Mesendoderm (in vitro differentiated cells): ENCODE results near the gene ALPK1.

Experiments
- DNase-seq: peaks from one replicate; pipeline ENCODE4 v3.0.0; 2013
- H2AK5ac ChIP-seq: 2 replicates; pipeline ENCODE4 v1.6.1; 2013; ENCODE audit warnings: low read length, inconsistent platforms
- H2BK120ac ChIP-seq: 2 replicates; pipeline ENCODE4 v1.6.1; 2013; ENCODE audit warnings: low read depth, mild to moderate bottlenecking, low read length, moderate library complexity, mixed read lengths
- H2BK15ac ChIP-seq: replicated peaks from 2 replicates; pipeline ENCODE4 v1.6.1; 2013; ENCODE audit warnings: low read depth, mild to moderate bottlenecking, moderate library complexity
- H2BK5ac ChIP-seq: 2 replicates; pipeline ENCODE4 v1.6.1; 2013; ENCODE audit warnings: low read length, inconsistent platforms
- H3K18ac ChIP-seq: 2 replicates; pipeline ENCODE4 v1.6.1; 2013; ENCODE audit warnings: mild to moderate bottlenecking, low read length, mixed read lengths
- H3K23ac ChIP-seq: one replicate; pipeline ENCODE4 v1.6.1; 2013; ENCODE audit warnings: low read length
- H3K27ac ChIP-seq: 2 replicates; pipeline ENCODE4 v1.5.1; 2013; ENCODE audit warnings: low read depth, mild to moderate bottlenecking, inconsistent platforms, low read length, moderate library complexity
- H3K27me3 ChIP-seq: 2 replicates; pipeline ENCODE4 v1.6.1; 2013; ENCODE audit warnings: low read length, control low read depth, mild to moderate bottlenecking, inconsistent platforms; ENCODE audit not compliant: insufficient read depth, poor library complexity
- H3K36me3 ChIP-seq: 2 replicates; pipeline ENCODE4 v1.6.1; 2013; ENCODE audit warnings: low read length, inconsistent platforms; ENCODE audit not compliant: control insufficient read depth, insufficient read depth
- H3K4ac ChIP-seq: one replicate; pipeline ENCODE4 v1.6.1; 2013; ENCODE audit warnings: low read depth, mild to moderate bottlenecking, low read length, moderate library complexity
- H3K4me1 ChIP-seq: 2 replicates; pipeline ENCODE4 v1.6.1; 2013; ENCODE audit warnings: low read depth, low read length, inconsistent platforms; ENCODE audit not compliant: control insufficient read depth
- H3K4me2 ChIP-seq: 2 replicates; pipeline ENCODE4 v1.6.1; 2013; ENCODE audit warnings: low read length
- H3K4me3 ChIP-seq: 2 replicates; pipeline ENCODE4 v1.5.1; 2013; ENCODE audit warnings: mild to moderate bottlenecking, low read length
- H3K56ac ChIP-seq: one replicate; pipeline ENCODE4 v1.6.1; 2013; ENCODE audit warnings: low read length
- H3K79me1 ChIP-seq: 2 replicates; pipeline ENCODE4 v1.6.1; 2013; ENCODE audit warnings: low read length, inconsistent platforms
- H3K79me2 ChIP-seq: 2 replicates; pipeline ENCODE4 v1.6.1; 2013; ENCODE audit warnings: mild to moderate bottlenecking, low read length; ENCODE audit not compliant: control insufficient read depth, insufficient read depth
- H3K9ac ChIP-seq: 2 replicates; pipeline ENCODE4 v1.6.1; 2013; ENCODE audit warnings: low read length, inconsistent platforms
- H4K5ac ChIP-seq: one replicate; pipeline ENCODE4 v1.6.1; 2013; ENCODE audit warnings: low read length
- H4K8ac ChIP-seq: one replicate; pipeline ENCODE4 v1.6.1; 2013; ENCODE audit warnings: low read depth, mild to moderate bottlenecking, control low read depth, low read length, moderate library complexity
- WGBS: extraction: QIAGEN DNeasy Blood & Tissue Kit; methylation state at CpG from one replicate; pipeline ENCODE4 v1.1.7; 2013; ENCODE audit warnings: low lambda C conversion rate, missing lambda C conversion rate; ENCODE audit not compliant: insufficient coverage; ENCODE audit errors: extremely low coverage; 5-methylcytosine and 5-hydroxymethylcytosine counted together

The ALPK1 gene

DNA sequence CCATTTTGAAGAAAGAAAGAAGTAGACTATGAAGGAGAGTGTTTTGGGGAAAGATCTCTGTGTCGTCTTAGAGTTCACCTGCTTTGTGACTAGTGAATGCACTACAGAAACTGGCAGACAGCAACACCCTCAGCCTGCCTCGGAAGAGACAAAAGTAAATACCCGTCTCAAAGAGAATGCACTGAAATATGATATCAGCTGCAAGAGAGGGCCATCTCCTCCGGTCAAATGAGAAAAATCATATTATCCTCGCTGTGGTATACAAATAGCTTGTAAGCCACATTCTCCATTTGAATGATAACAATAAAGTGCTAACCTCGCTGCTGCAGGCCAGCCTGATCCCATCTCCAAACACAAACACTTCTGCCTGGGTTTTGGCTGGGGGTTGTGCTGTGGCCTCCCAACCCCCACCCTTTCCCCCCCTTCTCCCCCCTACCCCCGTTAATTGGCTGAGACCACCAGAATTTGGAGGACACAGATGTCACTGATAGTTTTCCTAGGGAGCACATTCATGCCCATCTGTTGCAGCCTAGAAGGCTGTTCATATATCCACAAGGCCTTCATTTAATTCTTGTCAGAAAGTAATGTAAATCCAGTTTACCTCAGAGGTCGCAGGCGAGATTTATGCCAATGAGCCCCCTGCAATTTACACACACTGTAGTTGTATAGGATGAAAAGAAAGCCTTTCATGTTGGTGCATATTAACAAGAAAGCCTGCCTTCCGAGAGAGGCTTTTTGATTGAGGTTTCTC lies 46.3 kb downstream of the ALPK1 start:
- WGBS: no CpG with 5 or more reads among the region's 10 CpGs
- Histone ChIP-seq H2BK120ac (peak overlapping the region; percentile 12), H3K79me2 (no peaks in the 10 kb centered on the region), H4K5ac (no peak overlapping the region), H3K4ac (no peak overlapping the region), H3K36me3 (no peaks in the 10 kb centered on the region), H2AK5ac (no peak overlapping the region), H3K18ac (peak overlapping the region; percentile 60), H3K23ac (no peak overlapping the region), H3K4me3 (no peak overlapping the region), H3K4me2 (no peak overlapping the region), H2BK15ac (no peak overlapping the region), H3K4me1 (peaks cover 1% of the 10 kb centered on the region), H2BK5ac (no peak overlapping the region), H4K8ac (no peak overlapping the region), H3K79me1 (no peaks in the 10 kb centered on the region), H3K27ac (no peak overlapping the region), H3K27me3 (no peaks in the 10 kb centered on the region), H3K9ac (no peak overlapping the region), H3K56ac (no peak overlapping the region)
- DNase-seq: no peak

DNA sequence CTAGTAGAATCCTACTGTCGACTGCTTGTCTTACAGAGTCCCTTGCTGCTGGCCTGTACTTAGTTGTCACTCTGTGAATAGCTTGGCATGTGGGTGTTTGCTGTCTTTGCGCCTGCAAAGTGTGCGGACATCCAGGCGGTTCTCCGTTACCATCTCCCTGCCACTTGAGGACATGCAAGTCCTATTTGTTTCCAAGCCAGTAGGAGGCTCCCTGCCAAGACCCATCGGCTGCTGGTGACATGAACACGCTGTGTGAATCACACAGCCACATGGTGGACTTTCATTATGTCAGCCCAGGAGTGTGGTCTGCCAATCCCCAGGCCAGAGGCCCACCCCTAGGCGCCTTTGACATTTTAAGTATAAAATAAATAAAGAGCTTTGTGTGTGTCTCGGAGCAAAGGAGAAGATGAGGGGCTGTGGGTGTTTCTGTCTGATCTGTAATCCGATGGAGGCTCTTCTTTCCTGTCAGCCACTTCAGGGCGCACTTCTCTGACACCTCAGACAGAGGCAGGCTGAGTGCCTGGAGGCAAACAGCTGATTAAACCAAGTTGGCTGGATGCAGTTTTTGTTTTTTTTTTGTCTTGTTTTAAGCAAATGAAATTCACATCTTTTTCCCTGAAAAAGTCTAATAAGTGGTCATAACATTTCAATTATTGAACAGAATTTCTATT lies 51.5 kb downstream of the ALPK1 start:
- Histone ChIP-seq H3K56ac (no peak overlapping the region), H4K8ac (no peak overlapping the region), H3K9ac (no peak overlapping the region), H3K4me1 (no peaks in the 10 kb centered on the region), H3K4ac (no peak overlapping the region), H3K79me1 (no peaks in the 10 kb centered on the region), H3K27ac (no peak overlapping the region), H3K79me2 (no peaks in the 10 kb centered on the region), H2BK120ac (no peak overlapping the region), H4K5ac (no peak overlapping the region), H2BK5ac (no peak overlapping the region), H2AK5ac (no peak overlapping the region), H2BK15ac (no peak overlapping the region), H3K18ac (no peak overlapping the region), H3K23ac (no peak overlapping the region), H3K27me3 (no peaks in the 10 kb centered on the region), H3K4me3 (no peak overlapping the region), H3K36me3 (no peaks in the 10 kb centered on the region), H3K4me2 (no peak overlapping the region)
- peak; percentile 92 for DNase-seq
- WGBS: no CpG with 5 or more reads among the region's 11 CpGs

DNA sequence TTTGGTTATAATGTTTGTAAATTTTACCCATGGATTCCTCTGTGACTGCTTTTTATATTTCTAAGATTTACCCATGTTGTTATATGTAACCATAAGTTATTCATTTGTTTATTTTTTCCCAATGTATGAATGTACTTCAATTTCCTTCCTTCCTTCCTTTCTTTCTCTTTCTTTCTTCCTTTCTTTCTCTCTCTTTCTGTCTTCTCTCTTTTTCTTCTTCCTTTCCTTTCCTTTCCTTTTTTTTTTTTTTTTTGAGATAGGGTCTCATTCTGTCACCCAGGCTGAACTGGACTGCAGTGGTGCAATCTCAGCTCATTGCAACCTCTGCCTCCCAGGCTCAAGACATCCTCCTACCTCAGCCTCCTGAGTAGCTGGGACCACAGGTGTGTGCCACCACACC lies 55.6 kb downstream of the ALPK1 start:
- Histone ChIP-seq H3K27me3 (no peaks in the 10 kb centered on the region), H4K5ac (no peak overlapping the region), H3K9ac (no peak overlapping the region), H3K4me3 (no peak overlapping the region), H3K27ac (no peak overlapping the region), H2BK120ac (no peak overlapping the region), H3K79me1 (no peaks in the 10 kb centered on the region), H3K36me3 (no peaks in the 10 kb centered on the region), H3K56ac (no peak overlapping the region), H3K79me2 (no peaks in the 10 kb centered on the region), H3K18ac (no peak overlapping the region), H3K4me1 (no peaks in the 10 kb centered on the region), H3K23ac (no peak overlapping the region), H4K8ac (no peak overlapping the region), H3K4me2 (no peak overlapping the region), H2BK15ac (no peak overlapping the region), H2AK5ac (no peak overlapping the region), H3K4ac (no peak overlapping the region), H2BK5ac (no peak overlapping the region)
- DNase-seq: no peak

DNA sequence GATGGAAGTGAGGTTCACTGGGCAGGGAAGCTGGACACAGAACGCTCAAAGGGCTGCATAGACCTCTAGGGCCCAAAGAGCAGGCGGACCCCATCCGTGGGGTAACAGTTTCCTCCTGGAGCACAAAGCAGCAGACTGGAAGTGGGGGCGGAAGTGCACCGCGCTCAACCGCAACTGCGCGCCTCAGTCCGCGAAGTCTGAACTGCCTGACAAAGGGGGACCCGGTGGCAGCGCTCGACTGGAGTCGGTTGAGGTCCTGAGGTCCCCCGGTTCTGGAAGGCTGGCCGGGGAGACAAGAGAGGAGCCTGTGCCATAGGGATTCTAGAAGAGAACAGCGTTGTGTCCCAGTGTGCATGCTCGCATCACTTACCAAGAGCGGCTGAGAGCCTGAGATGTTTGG lies 58.5 kb downstream of the ALPK1 start:
- H2BK120ac ChIP-seq: no peak overlapping the region
- no peak overlapping the region for H3K4me2 ChIP-seq
- no peak overlapping the region for H4K8ac ChIP-seq
- H3K9ac ChIP-seq: no peak overlapping the region
- no peak overlapping the region for H3K27ac ChIP-seq
- H3K18ac ChIP-seq: no peak overlapping the region
- H2AK5ac ChIP-seq: no peak overlapping the region
- no peak overlapping the region for H2BK5ac ChIP-seq
- no peak overlapping the region for H2BK15ac ChIP-seq
- H4K5ac ChIP-seq: no peak overlapping the region
- no peak overlapping the region for H3K4me3 ChIP-seq
- H3K79me2 ChIP-seq: no peaks in the 10 kb centered on the region
- no peak overlapping the region for H3K23ac ChIP-seq
- no peaks in the 10 kb centered on the region for H3K36me3 ChIP-seq
- no peak overlapping the region for H3K56ac ChIP-seq
- no peaks in the 10 kb centered on the region for H3K79me1 ChIP-seq
- H3K4ac ChIP-seq: no peak overlapping the region
- WGBS: no CpG with 5 or more reads among the region's 20 CpGs
- no peak for DNase-seq
- H3K4me1 ChIP-seq: no peaks in the 10 kb centered on the region
- no peaks in the 10 kb centered on the region for H3K27me3 ChIP-seq

DNA sequence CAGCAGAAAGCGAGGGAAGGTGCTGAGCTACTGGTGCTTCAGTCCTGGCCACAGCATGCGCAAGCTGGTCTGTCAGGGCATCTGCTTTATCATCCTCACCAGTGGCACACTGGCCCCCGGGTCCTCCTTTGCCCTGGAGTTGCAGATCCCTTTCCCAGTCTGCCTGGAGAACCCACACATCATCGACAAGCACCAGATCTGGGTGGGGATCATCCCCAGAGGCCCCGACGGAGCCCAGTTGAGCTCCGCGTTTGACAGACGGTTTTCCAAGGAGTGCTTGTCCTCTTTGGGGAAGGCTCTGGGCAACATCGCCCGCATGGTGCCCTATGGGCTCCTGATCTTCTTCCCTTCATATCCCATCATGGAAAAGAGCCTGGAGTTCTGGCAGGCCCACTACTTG lies 60.3 kb downstream of the ALPK1 start:
- H3K4me1 ChIP-seq: no peaks in the 10 kb centered on the region
- no peak overlapping the region for H3K4me2 ChIP-seq
- no peak overlapping the region for H2BK15ac ChIP-seq
- no peak overlapping the region for H3K27ac ChIP-seq
- WGBS: no CpG with 5 or more reads among the region's 11 CpGs
- no peak overlapping the region for H2BK120ac ChIP-seq
- H4K5ac ChIP-seq: no peak overlapping the region
- H3K27me3 ChIP-seq: no peaks in the 10 kb centered on the region
- no peak overlapping the region for H4K8ac ChIP-seq
- no peak overlapping the region for H2AK5ac ChIP-seq
- no peak overlapping the region for H3K23ac ChIP-seq
- no peaks in the 10 kb centered on the region for H3K79me1 ChIP-seq
- H3K56ac ChIP-seq: no peak overlapping the region
- no peak overlapping the region for H3K9ac ChIP-seq
- no peak overlapping the region for H3K4me3 ChIP-seq
- no peak for DNase-seq
- no peaks in the 10 kb centered on the region for H3K36me3 ChIP-seq
- no peak overlapping the region for H3K4ac ChIP-seq
- H3K79me2 ChIP-seq: no peaks in the 10 kb centered on the region
- no peak overlapping the region for H2BK5ac ChIP-seq
- H3K18ac ChIP-seq: no peak overlapping the region

DNA sequence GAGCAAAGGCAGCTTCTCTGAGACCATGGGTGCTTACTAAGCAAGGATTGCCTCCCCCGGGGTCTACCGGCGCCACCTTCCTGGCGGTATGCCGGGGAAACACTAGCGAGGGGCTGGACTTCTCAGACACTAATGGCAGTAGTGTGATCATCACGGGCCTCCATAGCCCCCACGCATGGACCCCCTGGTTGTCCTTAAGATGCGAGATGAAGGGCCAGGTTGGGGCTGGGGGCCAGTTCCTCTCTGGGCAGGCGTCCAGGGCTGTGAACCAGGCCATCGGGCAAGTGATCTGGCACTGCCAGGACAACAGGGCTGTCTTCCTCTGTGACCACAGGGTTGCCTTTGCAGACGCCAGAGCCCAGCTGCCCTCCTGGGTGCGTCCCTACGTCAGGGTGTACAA lies 60.7 kb downstream of the ALPK1 start:
- Histone ChIP-seq H2AK5ac (no peak overlapping the region), H3K18ac (no peak overlapping the region), H3K27ac (no peak overlapping the region), H3K56ac (no peak overlapping the region), H4K8ac (no peak overlapping the region), H3K27me3 (no peaks in the 10 kb centered on the region), H3K9ac (no peak overlapping the region), H3K4me3 (no peak overlapping the region), H3K23ac (no peak overlapping the region), H2BK5ac (no peak overlapping the region), H4K5ac (no peak overlapping the region), H3K36me3 (no peaks in the 10 kb centered on the region), H2BK15ac (no peak overlapping the region), H2BK120ac (no peak overlapping the region), H3K79me1 (no peaks in the 10 kb centered on the region), H3K79me2 (no peaks in the 10 kb centered on the region), H3K4ac (no peak overlapping the region), H3K4me1 (no peaks in the 10 kb centered on the region), H3K4me2 (no peak overlapping the region)
- no CpG with 5 or more reads among the region's 14 CpGs for WGBS
- no peak for DNase-seq
